ENCODE data around the gene PSMA5. TPM values are rescaled to one million over a fixed set of nuclear protein-coding genes. Genes with fewer than 3 reads are reported as not detected.

Gene PSMA5
- total RNA-seq, 1 donor from 2014 or later = 143 TPM

DNA sequence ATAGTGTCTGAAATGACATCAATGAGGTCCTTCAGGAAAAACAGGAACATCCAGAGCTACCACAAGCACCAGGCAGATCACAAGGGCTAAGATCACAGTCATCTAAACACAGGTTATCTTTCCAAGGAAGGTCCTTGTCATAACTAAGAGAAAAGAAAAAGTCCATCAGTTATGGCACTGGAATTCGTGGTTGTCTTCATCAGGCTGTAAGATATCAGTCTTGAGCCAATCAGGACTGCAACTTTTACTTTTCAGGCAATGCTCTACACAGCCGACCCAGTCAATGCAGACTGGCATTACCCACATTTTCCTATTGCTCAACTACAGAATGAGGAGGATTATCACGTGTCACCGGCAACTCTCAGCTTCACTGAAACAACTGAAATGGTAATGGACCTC, 54.9 kb downstream of the PSMA5 start:
- H3K4me3 Mint-ChIP-seq (ENCODE audit: unreplicated experiment) = peak overlapping the region; percentile 9
- no peak for TF ChIP-seq EZH2 (IDR thresholded peaks at IDR 0.05; ENCODE audit: insufficient read depth, low read length)
- TF ChIP-seq, protein P1, sequence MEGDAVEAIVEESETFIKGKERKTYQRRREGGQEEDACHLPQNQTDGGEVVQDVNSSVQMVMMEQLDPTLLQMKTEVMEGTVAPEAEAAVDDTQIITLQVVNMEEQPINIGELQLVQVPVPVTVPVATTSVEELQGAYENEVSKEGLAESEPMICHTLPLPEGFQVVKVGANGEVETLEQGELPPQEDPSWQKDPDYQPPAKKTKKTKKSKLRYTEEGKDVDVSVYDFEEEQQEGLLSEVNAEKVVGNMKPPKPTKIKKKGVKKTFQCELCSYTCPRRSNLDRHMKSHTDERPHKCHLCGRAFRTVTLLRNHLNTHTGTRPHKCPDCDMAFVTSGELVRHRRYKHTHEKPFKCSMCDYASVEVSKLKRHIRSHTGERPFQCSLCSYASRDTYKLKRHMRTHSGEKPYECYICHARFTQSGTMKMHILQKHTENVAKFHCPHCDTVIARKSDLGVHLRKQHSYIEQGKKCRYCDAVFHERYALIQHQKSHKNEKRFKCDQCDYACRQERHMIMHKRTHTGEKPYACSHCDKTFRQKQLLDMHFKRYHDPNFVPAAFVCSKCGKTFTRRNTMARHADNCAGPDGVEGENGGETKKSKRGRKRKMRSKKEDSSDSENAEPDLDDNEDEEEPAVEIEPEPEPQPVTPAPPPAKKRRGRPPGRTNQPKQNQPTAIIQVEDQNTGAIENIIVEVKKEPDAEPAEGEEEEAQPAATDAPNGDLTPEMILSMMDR (IDR thresholded peaks at IDR 0.05; ENCODE audit: insufficient read depth, low read depth, low read length) = no peak
- FAIRE-seq (peak; percentile 34), DNase-seq (ENCODE audit: low read depth) (peak; percentile 71)
- no peaks in the 10 kb centered on the region for H3K27me3 ChIP-seq (ENCODE audit: insufficient read depth, low read length)
- H3K79me2 ChIP-seq (ENCODE audit: insufficient read depth, low read length) = peaks cover 43% of the 10 kb centered on the region
- H3K36me3 Mint-ChIP-seq (ENCODE audit: low read depth, unreplicated experiment) = peaks cover 7% of the 10 kb centered on the region
- H3K4me1 Mint-ChIP-seq (ENCODE audit: low read depth, unreplicated experiment) = peaks cover 45% of the 10 kb centered on the region
- H3K9ac ChIP-seq (ENCODE audit: low read length) = peak overlapping the region; percentile 83
- H3K27me3 Mint-ChIP-seq (ENCODE audit: low read depth, unreplicated experiment) = no peaks in the 10 kb centered on the region
- H3K9me3 ChIP-seq (ENCODE audit: insufficient read depth, low read depth, low read length) = no peaks in the 10 kb centered on the region
- H4K20me1 ChIP-seq (ENCODE audit: insufficient read depth, low read length) = no peaks in the 10 kb centered on the region
- H3K4me1 ChIP-seq (ENCODE audit: insufficient read depth, low read length) = peaks cover 38% of the 10 kb centered on the region
- peak overlapping the region; percentile 7 for H2AFZ ChIP-seq (ENCODE audit: low read depth, low read length)
- H3K27ac ChIP-seq (ENCODE audit: low read depth, low read length) = peak overlapping the region; percentile 95
- H3K4me2 ChIP-seq (ENCODE audit: low read length) = peak overlapping the region; percentile 86
- peak overlapping the region; percentile 99 for H3K27ac Mint-ChIP-seq (ENCODE audit: unreplicated experiment)
- no peaks in the 10 kb centered on the region for H3K9me3 Mint-ChIP-seq (ENCODE audit: unreplicated experiment)
- H3K36me3 ChIP-seq (ENCODE audit: insufficient read depth, low read length) = no peaks in the 10 kb centered on the region
- peak overlapping the region; percentile 52 for H3K4me3 ChIP-seq (ENCODE audit: insufficient read depth, low read depth, low read length)

DNA sequence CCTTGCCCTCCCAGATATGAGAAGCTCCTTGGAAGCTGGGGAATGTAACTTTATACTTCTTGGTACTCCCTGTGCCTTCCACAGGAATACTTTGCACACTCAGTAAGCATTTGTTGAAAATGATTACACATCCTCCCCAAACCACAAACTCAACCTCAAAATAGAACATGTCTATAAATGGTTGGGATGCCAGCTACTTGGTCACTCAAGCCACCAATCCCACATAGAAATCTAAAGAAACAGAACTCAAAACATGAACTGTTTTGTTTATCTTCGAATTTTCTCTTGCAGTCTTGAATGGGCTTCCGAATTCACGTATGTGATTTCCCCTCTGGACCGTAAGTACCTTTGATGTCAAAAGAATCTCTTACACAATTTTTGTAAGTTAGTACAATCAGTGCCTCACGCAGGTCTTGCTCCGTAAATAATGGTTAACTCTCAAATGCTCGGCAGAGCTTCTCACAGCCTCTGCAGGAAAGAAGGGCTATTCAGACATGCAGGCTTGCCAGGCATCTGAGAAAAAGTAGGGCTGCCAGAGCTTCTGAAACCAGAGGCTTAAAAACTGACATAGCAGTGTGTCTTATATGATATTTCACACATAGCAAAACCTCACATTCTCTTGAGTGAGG, 55.4 kb downstream of the PSMA5 start:
- Histone ChIP-seq H4K20me1 (ENCODE audit: insufficient read depth, low read length) (no peaks in the 10 kb centered on the region), H3K27ac (ENCODE audit: low read depth, low read length) (peak overlapping the region; percentile 95), H3K4me3 (ENCODE audit: insufficient read depth, low read depth, low read length) (peak overlapping the region; percentile 52), H2AFZ (ENCODE audit: low read depth, low read length) (no peak overlapping the region), H3K9ac (ENCODE audit: low read length) (peak overlapping the region; percentile 83), H3K4me2 (ENCODE audit: low read length) (peak overlapping the region; percentile 86), H3K36me3 (ENCODE audit: insufficient read depth, low read length) (peaks cover 3% of the 10 kb centered on the region), H3K9me3 (ENCODE audit: insufficient read depth, low read depth, low read length) (no peaks in the 10 kb centered on the region), H3K4me1 (ENCODE audit: insufficient read depth, low read length) (peaks cover 38% of the 10 kb centered on the region), H3K79me2 (ENCODE audit: insufficient read depth, low read length) (peaks cover 41% of the 10 kb centered on the region), H3K27me3 (ENCODE audit: insufficient read depth, low read length) (no peaks in the 10 kb centered on the region)
- Mint-ChIP-seq H3K27ac (ENCODE audit: unreplicated experiment) (peak overlapping the region; percentile 99), H3K4me3 (ENCODE audit: unreplicated experiment) (peak overlapping the region; percentile 9), H3K27me3 (ENCODE audit: low read depth, unreplicated experiment) (no peaks in the 10 kb centered on the region), H3K4me1 (ENCODE audit: low read depth, unreplicated experiment) (peaks cover 45% of the 10 kb centered on the region), H3K36me3 (ENCODE audit: low read depth, unreplicated experiment) (peaks cover 11% of the 10 kb centered on the region), H3K9me3 (ENCODE audit: unreplicated experiment) (no peaks in the 10 kb centered on the region)
- FAIRE-seq = peak; percentile 84
- peak; percentile 96 for DNase-seq (ENCODE audit: low read depth)
- TF ChIP-seq, protein P1 (IDR thresholded peaks at IDR 0.05; ENCODE audit: insufficient read depth, low read depth, low read length) = no peak
- TF ChIP-seq EZH2 (IDR thresholded peaks at IDR 0.05; ENCODE audit: insufficient read depth, low read length) = no peak

DNA sequence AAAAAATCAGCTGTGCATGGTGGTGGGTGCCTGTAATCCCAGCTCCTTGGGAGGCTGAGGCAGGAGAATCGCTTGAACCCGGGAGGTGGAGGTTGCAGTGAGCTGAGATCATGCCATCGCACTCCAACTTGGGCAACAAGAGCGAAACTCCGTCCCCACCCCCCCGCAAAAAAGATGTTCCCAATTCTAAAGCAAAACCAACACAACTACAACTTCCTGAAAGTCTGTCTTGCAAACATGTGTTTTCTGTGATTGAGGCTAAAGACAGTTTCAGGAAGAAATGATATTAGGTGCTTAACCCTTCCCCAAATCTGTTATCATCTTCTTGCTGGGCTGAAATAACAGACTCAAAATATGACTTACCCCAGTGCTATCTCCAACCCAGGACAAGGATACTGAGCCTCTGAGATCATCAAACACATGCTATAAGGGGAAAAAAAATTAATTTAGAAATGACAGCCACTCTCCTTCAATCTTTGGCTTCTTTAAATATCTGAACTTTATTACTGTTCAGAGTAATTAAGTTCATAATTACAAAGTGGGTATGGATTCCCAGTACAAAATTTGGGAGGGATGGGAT, 57.0 kb downstream of the PSMA5 start:
- H3K36me3 ChIP-seq (ENCODE audit: insufficient read depth, low read length) = peaks cover 5% of the 10 kb centered on the region
- no peaks in the 10 kb centered on the region for H3K9me3 ChIP-seq (ENCODE audit: insufficient read depth, low read depth, low read length)
- peaks cover 28% of the 10 kb centered on the region for H3K79me2 ChIP-seq (ENCODE audit: insufficient read depth, low read length)
- no peaks in the 10 kb centered on the region for H3K27me3 ChIP-seq (ENCODE audit: insufficient read depth, low read length)
- TF ChIP-seq EZH2 (IDR thresholded peaks at IDR 0.05; ENCODE audit: insufficient read depth, low read length) = no peak
- TF ChIP-seq, protein P1 (IDR thresholded peaks at IDR 0.05; ENCODE audit: insufficient read depth, low read depth, low read length) = no peak
- no peaks in the 10 kb centered on the region for H4K20me1 ChIP-seq (ENCODE audit: insufficient read depth, low read length)
- DNase-seq (ENCODE audit: low read depth) (peak; percentile 64), FAIRE-seq (no peak)
- H3K4me2 ChIP-seq (ENCODE audit: low read length) = peak overlapping the region; percentile 34
- no peaks in the 10 kb centered on the region for H3K9me3 Mint-ChIP-seq (ENCODE audit: unreplicated experiment)
- peak overlapping the region; percentile 95 for H3K27ac ChIP-seq (ENCODE audit: low read depth, low read length)
- H3K27me3 Mint-ChIP-seq (ENCODE audit: low read depth, unreplicated experiment) = no peaks in the 10 kb centered on the region
- peaks cover 38% of the 10 kb centered on the region for H3K4me1 ChIP-seq (ENCODE audit: insufficient read depth, low read length)
- H3K4me3 Mint-ChIP-seq (ENCODE audit: unreplicated experiment) = peak overlapping the region; percentile 50
- H3K9ac ChIP-seq (ENCODE audit: low read length) = peak overlapping the region; percentile 31
- H3K4me1 Mint-ChIP-seq (ENCODE audit: low read depth, unreplicated experiment) = peaks cover 40% of the 10 kb centered on the region
- no peak overlapping the region for H2AFZ ChIP-seq (ENCODE audit: low read depth, low read length)
- peaks cover 12% of the 10 kb centered on the region for H3K36me3 Mint-ChIP-seq (ENCODE audit: low read depth, unreplicated experiment)
- peak overlapping the region; percentile 97 for H3K27ac Mint-ChIP-seq (ENCODE audit: unreplicated experiment)
- no peak overlapping the region for H3K4me3 ChIP-seq (ENCODE audit: insufficient read depth, low read depth, low read length)
